Gastroesophageal sphincter (tissue), 4 donors: ENCODE measurements around the gene SFSWAP. TPM values are rescaled to one million over a fixed set of nuclear protein-coding genes. Genes with fewer than 3 reads are reported as not detected.

Source experiments
- ATAC-seq: fragments of 150-250 bp; one replicate; pipeline ENCODE4 v1.9.1; 2016; ENCODE audit warnings: mild to moderate bottlenecking, moderate library complexity
- H3K27ac ChIP-seq, 4 donors: fragments of 200-600 bp; sonication (generic) in 3 of 4; 1 replicate in 3 of 4; 2 replicates in 1 of 4; pipeline ENCODE4 v1.5.1; 2016 to 2019
- H3K27me3 ChIP-seq: fragments of 200-600 bp; sonication (generic); one replicate; pipeline ENCODE4 v1.5.1; 2019
- H3K36me3 ChIP-seq, 2 donors: fragments of 200-600 bp; sonication (generic); one replicate each; pipeline ENCODE4 v1.5.1; 2019; ENCODE audit warnings: control low read depth in 1 of 2
- H3K4me1 ChIP-seq, 3 donors: fragments of 200-600 bp; sonication (generic); 1 replicate in 2 of 3; 2 replicates in 1 of 3; pipeline ENCODE4 v1.5.1; 2016 to 2019; ENCODE audit warnings: control low read depth in 2 of 3
- H3K4me3 ChIP-seq, 2 donors: fragments of 200-600 bp; sonication (generic); one replicate each; pipeline ENCODE4 v1.5.1; 2019; ENCODE audit warnings: mild to moderate bottlenecking in 1 of 2, moderate library complexity in 1 of 2
- H3K9me3 ChIP-seq, 3 donors: fragments of 200-600 bp; sonication (generic); one replicate each; pipeline ENCODE4 v1.5.1; 2017 to 2019; ENCODE audit warnings: control low read depth in 2 of 3
- EP300 ChIP-seq: sonication (generic); formaldehyde crosslinking; IDR thresholded peaks from one replicate; pipeline ENCODE4 v1.6.1; 2017; ENCODE audit warnings: antibody characterized with exemption, mild to moderate bottlenecking
- POLR2A ChIP-seq, 2 donors: fragments of 450-650 bp; IDR thresholded peaks; one replicate each; pipeline ENCODE4 v1.6.1; 2017; ENCODE audit warnings: antibody characterized with exemption in 2 of 2, mild to moderate bottlenecking in 2 of 2, moderate library complexity in 1 of 2
- POLR2AphosphoS5 ChIP-seq: sonication (generic); formaldehyde crosslinking; IDR thresholded peaks from one replicate; pipeline ENCODE4 v1.6.1; 2017; ENCODE audit warnings: antibody characterized with exemption
- WGBS, 2 donors: methylation state at CpG; one replicate each; pipeline ENCODE4 v1.1.5; 2018; ENCODE audit warnings: low coverage in 1 of 2; 5-methylcytosine and 5-hydroxymethylcytosine counted together
- total RNA-seq, 4 donors: library from RNA; depleted of rRNA; stranded (reverse); fragments of >200 nt; gene quantifications; one replicate each; pipeline ENCODE4 v1.1.0, GENCODE V29; 2016
- TF ChIP-seq, protein P1 (sequence below), 4 experiments: fragments of 200-600 bp in 2 of 4; fragments of 450-650 bp in 2 of 4; sonication (generic) in 1 of 4; IDR thresholded peaks; one replicate each; pipeline ENCODE4 v1.5.1; 2017 to 2019; ENCODE audit warnings: antibody characterized with exemption in 4 of 4, mild to moderate bottlenecking in 2 of 4, moderate library complexity in 2 of 4

The SFSWAP gene
- total RNA-seq, 4 donors from 2014 or later: 22.4 to 50.4 (median 32.5) TPM

DNA sequence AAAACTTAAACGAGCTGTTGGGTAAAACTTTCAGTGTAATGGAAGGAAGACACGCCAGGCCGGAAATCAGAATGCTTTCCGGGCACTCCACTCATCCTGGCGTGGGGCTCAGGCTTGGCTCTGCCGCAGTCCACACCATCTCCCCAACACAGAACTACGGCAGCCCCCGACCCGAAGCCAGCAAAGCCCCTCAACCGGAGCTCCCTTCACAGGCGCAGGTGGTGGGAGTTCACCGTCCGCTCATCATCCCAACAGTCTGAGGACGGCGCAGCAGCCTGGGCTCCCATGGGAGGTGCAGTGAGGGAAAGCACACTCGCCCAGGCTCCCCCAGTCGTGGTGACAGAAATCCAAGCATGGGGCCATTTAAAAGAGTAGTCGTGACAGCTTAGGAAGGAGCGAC is 106.4 kb downstream of the SFSWAP start:
- peaks cover 18% of the 10 kb centered on the region for H3K27me3 ChIP-seq
- no peak overlapping the region for H3K27ac ChIP-seq
- H3K4me1 ChIP-seq: no peaks in the 10 kb centered on the region
- 75 to 83% methylated on average over 5 to 12 of the region's 19 CpGs for WGBS, 2 donors
- no peak for ATAC-seq
- H3K4me3 ChIP-seq: no peak overlapping the region
- H3K36me3 ChIP-seq: no peaks in the 10 kb centered on the region
- H3K9me3 ChIP-seq: peaks cover 0 to 9% (median 0%) of the 10 kb centered on the region in 3 donors
- TF ChIP-seq POLR2A (IDR thresholded peaks at IDR 0.05) (no peak), EP300 (no peak), POLR2AphosphoS5 (no peak)
- TF ChIP-seq, protein P1, sequence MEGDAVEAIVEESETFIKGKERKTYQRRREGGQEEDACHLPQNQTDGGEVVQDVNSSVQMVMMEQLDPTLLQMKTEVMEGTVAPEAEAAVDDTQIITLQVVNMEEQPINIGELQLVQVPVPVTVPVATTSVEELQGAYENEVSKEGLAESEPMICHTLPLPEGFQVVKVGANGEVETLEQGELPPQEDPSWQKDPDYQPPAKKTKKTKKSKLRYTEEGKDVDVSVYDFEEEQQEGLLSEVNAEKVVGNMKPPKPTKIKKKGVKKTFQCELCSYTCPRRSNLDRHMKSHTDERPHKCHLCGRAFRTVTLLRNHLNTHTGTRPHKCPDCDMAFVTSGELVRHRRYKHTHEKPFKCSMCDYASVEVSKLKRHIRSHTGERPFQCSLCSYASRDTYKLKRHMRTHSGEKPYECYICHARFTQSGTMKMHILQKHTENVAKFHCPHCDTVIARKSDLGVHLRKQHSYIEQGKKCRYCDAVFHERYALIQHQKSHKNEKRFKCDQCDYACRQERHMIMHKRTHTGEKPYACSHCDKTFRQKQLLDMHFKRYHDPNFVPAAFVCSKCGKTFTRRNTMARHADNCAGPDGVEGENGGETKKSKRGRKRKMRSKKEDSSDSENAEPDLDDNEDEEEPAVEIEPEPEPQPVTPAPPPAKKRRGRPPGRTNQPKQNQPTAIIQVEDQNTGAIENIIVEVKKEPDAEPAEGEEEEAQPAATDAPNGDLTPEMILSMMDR (IDR thresholded peaks at IDR 0.05): no peak

DNA sequence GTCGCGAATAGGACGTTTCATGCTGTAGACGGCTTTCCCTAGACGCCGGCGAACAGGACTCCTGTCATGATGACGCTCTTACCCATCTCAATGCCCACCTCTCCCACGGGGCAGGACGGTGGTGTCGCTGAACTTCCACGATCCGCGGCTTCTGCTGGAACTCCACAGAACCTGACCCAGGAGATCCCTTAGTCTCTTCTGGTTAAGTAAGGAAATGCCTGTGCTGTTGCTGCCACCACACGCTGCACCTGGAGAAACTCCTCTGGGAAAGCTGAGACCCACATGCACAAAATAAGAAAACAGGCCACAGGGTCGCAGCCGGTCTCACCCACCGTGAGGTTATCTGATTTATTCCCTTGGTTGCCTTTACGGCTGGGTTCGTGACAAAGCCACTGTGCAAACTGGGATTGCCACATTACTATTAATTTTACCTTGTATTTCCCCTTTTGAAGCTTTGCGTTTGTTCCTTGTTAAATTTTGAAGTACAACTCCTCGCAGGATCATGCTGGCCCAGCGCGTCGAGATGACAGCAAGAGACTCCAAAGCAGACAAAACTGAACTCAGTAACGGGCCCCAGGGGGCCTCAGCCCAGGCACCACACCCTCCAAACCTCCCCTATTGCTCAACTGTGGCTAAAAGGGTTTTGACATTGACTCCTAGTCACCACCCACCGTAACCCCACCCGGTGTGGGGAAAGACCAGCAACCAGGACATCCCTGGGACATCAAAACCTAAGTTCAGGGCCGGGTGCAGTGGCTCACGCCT is 108.1 kb downstream of the SFSWAP start:
- H3K4me1 ChIP-seq: no peaks in the 10 kb centered on the region
- H3K9me3 ChIP-seq: no peaks in the 10 kb centered on the region

DNA sequence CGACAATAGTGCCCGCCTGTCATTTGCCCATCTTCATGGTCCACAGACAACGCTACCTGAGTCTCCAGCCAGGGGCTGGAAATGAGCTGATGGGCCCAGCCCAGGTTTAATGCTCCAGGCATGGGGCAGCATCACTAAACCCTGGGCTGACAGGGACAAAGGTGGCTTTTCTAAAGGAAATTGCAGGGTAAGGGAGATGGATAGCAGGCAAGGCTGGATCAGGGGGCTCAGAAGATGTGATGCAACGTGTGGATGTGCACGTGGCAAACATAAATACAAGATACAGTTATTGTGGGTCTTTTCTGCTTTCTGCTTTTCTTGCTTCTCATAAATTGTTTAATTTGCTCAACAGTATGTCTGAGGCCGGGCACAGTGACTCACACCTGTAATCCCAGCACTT is 113.6 kb downstream of the SFSWAP start:
- ATAC-seq: no peak
- Histone ChIP-seq H3K27me3 (peaks cover 80% of the 10 kb centered on the region), H3K27ac (no peak overlapping the region), H3K36me3 (no peaks in the 10 kb centered on the region), H3K9me3 (no peaks in the 10 kb centered on the region), H3K4me3 (no peak overlapping the region), H3K4me1 (peaks cover 0 to 20% (median 14%) of the 10 kb centered on the region in 3 donors)
- TF ChIP-seq POLR2A (IDR thresholded peaks at IDR 0.05) (no peak), POLR2AphosphoS5 (no peak), EP300 (no peak)
- TF ChIP-seq, protein P1 (IDR thresholded peaks at IDR 0.05): no peak
- 81 to 91% methylated on average over 3 to 4 of the region's 6 CpGs for WGBS, 2 donors

More for the DNA sequence above, 108.1 kb downstream of the SFSWAP start:
- ATAC-seq: peak; percentile 87
- H3K4me3 ChIP-seq: no peak overlapping the region
- TF ChIP-seq POLR2A (IDR thresholded peaks at IDR 0.05): no peak
- TF ChIP-seq, protein P1 (IDR thresholded peaks at IDR 0.05): no peak
- TF ChIP-seq EP300: no peak
- no peak for TF ChIP-seq POLR2AphosphoS5
- no peak overlapping the region for H3K27ac ChIP-seq
- 70 to 79% methylated on average over 2 to 20 of the region's 30 CpGs for WGBS, 2 donors
- peaks cover 27% of the 10 kb centered on the region for H3K27me3 ChIP-seq
- no peaks in the 10 kb centered on the region for H3K36me3 ChIP-seq

DNA sequence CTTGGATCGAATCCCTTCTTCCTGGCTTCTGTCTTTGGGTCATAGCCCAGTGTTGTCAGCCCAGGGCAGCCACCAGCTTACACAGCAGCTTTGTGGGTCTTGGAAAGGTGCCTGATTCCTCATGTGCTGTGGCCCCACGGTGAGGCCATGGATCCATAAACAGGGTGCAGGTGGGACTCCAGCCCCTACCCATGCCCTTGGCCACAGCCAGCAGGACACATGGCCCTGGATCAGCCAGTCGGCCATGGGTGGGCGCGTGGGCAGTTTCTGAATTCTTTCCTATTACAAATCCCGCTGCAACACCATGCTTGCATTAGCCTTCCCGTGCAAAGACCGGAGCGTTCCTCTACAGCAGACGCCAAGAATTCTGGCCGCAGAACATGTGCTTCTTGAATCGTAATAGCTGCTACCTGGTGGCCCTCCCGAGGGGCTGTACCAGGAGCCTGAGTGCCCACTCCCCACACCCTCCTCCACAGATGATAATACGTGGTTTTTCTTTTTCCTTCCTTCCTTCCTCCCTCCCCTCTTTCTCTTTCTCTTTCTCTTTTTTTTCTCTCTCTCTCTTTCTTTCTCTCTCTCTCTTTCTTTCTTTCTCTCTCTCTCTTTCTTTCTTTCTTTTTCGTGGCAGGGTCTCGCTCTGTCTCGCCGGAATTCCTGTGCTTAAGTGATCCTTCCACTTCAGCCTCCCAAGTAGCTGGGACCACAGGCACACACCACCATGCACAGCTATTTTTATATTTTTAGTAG is 114.4 kb downstream of the SFSWAP start:
- Histone ChIP-seq H3K27me3 (peaks cover 87% of the 10 kb centered on the region), H3K27ac (no peak overlapping the region), H3K36me3 (no peaks in the 10 kb centered on the region), H3K4me1 (peaks cover 0 to 28% (median 20%) of the 10 kb centered on the region in 3 donors), H3K9me3 (no peaks in the 10 kb centered on the region), H3K4me3 (no peak overlapping the region)
- no peak for TF ChIP-seq POLR2A (IDR thresholded peaks at IDR 0.05)
- TF ChIP-seq, protein P1 (IDR thresholded peaks at IDR 0.05): no peak
- TF ChIP-seq EP300: no peak
- TF ChIP-seq POLR2AphosphoS5: no peak
- no peak for ATAC-seq
- 63 to 73% methylated on average over 7 to 17 of the region's 18 CpGs for WGBS, 2 donors
